Psoas muscle (tissue), 8 donors: Measurements from ENCODE around the gene PSTK. TPM values are rescaled to one million over a fixed set of nuclear protein-coding genes. Genes with fewer than 3 reads are reported as not detected.
A peak's percentile ranks its signal among the peaks of the same experiment; 100 is the strongest.

Source experiments
- ATAC-seq, 4 donors: fragments of 200-7000 bp; cut with Tn5 transposase; one replicate each; pipeline ENCODE4 v1.9.1; 2020; ENCODE audit warnings: moderate library complexity in 3 of 4, mild to moderate bottlenecking in 2 of 4
- DNase-seq, 2 donors: peaks; one replicate each; pipeline ENCODE4 v3.0.0-alpha.2; 2020
- H3K27ac ChIP-seq: fragments of 200-600 bp; one replicate; pipeline ENCODE4 v1.8.0; 2022
- H3K27me3 ChIP-seq, 3 donors: fragments of 200-600 bp in 1 of 3; one replicate each; pipeline versions ENCODE4 v1.6.1 to v1.8.0; 2013 to 2022; ENCODE audit warnings: low read length in 2 of 3, mild to moderate bottlenecking in 2 of 3, moderate library complexity in 1 of 3; ENCODE audit not compliant: insufficient read depth in 3 of 3
- H3K36me3 ChIP-seq, 2 donors: fragments of 200-600 bp in 1 of 2; one replicate each; pipeline versions ENCODE4 v1.6.1 to v1.8.0; 2013 to 2022; ENCODE audit warnings: low read depth in 1 of 2, mild to moderate bottlenecking in 1 of 2, moderate library complexity in 1 of 2; ENCODE audit not compliant: insufficient read depth in 1 of 2
- H3K4me1 ChIP-seq: fragments of 200-600 bp; one replicate; pipeline ENCODE4 v1.8.0; 2022
- H3K4me3 ChIP-seq: fragments of 200-600 bp; one replicate; pipeline ENCODE4 v1.8.0; 2022; ENCODE audit warnings: mild to moderate bottlenecking
- H3K9me3 ChIP-seq: fragments of 200-600 bp; one replicate; pipeline ENCODE4 v1.8.0; 2022
- WGBS, 3 donors: extraction: QIAGEN DNeasy Blood & Tissue Kit; methylation state at CpG; one replicate each; pipeline versions ENCODE4 v1.1.6 to v1.1.7; 2013; 5-methylcytosine and 5-hydroxymethylcytosine counted together
- intact Hi-C, 2 donors: fragments of 100-400 bp; cut with DNase I; formaldehyde crosslinking; loops; one replicate each; pipeline versions ENCODE4 v1.11.0 to v1.14.2; 2022
- polyA plus RNA-seq, 3 donors: library from polyadenylated mRNA; stranded (reverse); fragments of 200-250 nt; gene quantifications; one replicate each; pipeline ENCODE4 v1.2.3, GENCODE V29; 2013
- total RNA-seq, 4 donors: library from RNA; stranded (reverse); fragmentation: NEBNext Ultra II Directional in 2 of 4; extraction: Animal tissue kit (Norgen Biotek cat#: 25700) in 2 of 4; gene quantifications; one replicate each; pipeline versions ENCODE4 v1.2.1 to v1.2.4, GENCODE V29; 2021 to 2023
- TF ChIP-seq, protein P1 (sequence below): fragments of 200-600 bp; IDR thresholded peaks from one replicate; pipeline ENCODE4 v1.8.0; 2022; ENCODE audit warnings: antibody characterized with exemption
- donor health status: healthy with polysubstance abuse.
- donor health status: DM: no; HTN: no; CAD: no; lungs with moderate emphysema.
- donor health status: Bipolar disorder and iron deficiency.
- donor health status: healthy.
- donor health status: DM: yes; HTN: yes; CAD: no.
- donor health status: DM: no; HTN: no; CAD: no.
- donor health status: DM: no; HTN: no; CAD: no.
- donor health status: DM: yes; HTN: yes; CAD: no.

PSTK gene
- total and polyA plus RNA-seq, 7 donors: 3.3 to 8.3 (median 5.2) TPM

- no peak overlapping the region for H3K27ac ChIP-seq
- ATAC-seq: peak; percentile 35 to 81 (median 56)
- no peaks in the 10 kb centered on the region for H3K9me3 ChIP-seq
- 56 to 58% (median 57%) methylated on average over 18 of the region's 18 CpGs for WGBS, 3 donors
- H3K4me3 ChIP-seq: no peak overlapping the region
- H3K36me3 ChIP-seq: peaks cover 2 to 54% of the 10 kb centered on the region in 2 donors
- intact Hi-C loops: no loop called here
- H3K27me3 ChIP-seq: no peaks in the 10 kb centered on the region
- TF ChIP-seq, protein P1, sequence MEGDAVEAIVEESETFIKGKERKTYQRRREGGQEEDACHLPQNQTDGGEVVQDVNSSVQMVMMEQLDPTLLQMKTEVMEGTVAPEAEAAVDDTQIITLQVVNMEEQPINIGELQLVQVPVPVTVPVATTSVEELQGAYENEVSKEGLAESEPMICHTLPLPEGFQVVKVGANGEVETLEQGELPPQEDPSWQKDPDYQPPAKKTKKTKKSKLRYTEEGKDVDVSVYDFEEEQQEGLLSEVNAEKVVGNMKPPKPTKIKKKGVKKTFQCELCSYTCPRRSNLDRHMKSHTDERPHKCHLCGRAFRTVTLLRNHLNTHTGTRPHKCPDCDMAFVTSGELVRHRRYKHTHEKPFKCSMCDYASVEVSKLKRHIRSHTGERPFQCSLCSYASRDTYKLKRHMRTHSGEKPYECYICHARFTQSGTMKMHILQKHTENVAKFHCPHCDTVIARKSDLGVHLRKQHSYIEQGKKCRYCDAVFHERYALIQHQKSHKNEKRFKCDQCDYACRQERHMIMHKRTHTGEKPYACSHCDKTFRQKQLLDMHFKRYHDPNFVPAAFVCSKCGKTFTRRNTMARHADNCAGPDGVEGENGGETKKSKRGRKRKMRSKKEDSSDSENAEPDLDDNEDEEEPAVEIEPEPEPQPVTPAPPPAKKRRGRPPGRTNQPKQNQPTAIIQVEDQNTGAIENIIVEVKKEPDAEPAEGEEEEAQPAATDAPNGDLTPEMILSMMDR: no peak
- DNase-seq: no peak
- no peaks in the 10 kb centered on the region for H3K4me1 ChIP-seq
Measured at GRCh38 chr10:123038782-123039631, 58.8 kb downstream of the PSTK start.

DNA sequence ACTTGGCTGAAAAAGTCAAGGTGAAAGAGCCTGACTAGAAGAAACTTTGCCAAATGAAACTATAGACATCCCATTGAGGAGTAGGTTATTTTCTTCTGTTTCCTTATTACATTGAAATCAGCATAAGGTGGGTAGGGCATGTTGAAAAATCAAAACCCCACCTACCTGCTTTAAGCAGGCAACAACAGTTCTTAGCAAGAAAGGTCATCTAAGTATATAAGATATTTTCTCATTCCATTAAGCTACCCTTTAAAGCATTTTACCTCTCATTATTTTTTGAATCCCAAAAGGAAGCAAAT, 59.4 kb downstream of the PSTK start:
- no peaks in the 10 kb centered on the region for H3K9me3 ChIP-seq
- DNase-seq (no peak), ATAC-seq (no peak)
- intact Hi-C loops: no loop called here
- TF ChIP-seq, protein P1: no peak
- H3K27me3 ChIP-seq: no peaks in the 10 kb centered on the region
- peaks cover 2 to 57% of the 10 kb centered on the region in 2 donors for H3K36me3 ChIP-seq
- no peaks in the 10 kb centered on the region for H3K4me1 ChIP-seq
- no peak overlapping the region for H3K4me3 ChIP-seq
- no peak overlapping the region for H3K27ac ChIP-seq

Other genes starting within 250 kb of the PSTK start
- gene CUZD1, start 134.5 kb upstream of the PSTK start, total RNA-seq: under 1 TPM in 3 of 4 donors, not detected in 1; 0.10 to 0.19 (median 0.15) TPM
- under 1 TPM; 0.17 to 0.35 (median 0.25) TPM for gene CUZD1, start 134.5 kb upstream of the PSTK start, polyA plus RNA-seq
- gene FAM24B, start 100.8 kb upstream of the PSTK start, total RNA-seq: under 1 TPM in 3 of 4 donors, not detected in 1; 0.74 to 0.97 (median 0.90) TPM
- 1 to 10 TPM in 1 of 3 donors, under 1 TPM in 2; 0.46 to 1.1 (median 0.97) TPM for gene FAM24B, start 100.8 kb upstream of the PSTK start, polyA plus RNA-seq
- not detected for gene FAM24A, start 69.8 kb upstream of the PSTK start, total RNA-seq
- not detected for gene FAM24A, start 69.8 kb upstream of the PSTK start, polyA plus RNA-seq
- gene C10orf88, start 26.2 kb upstream of the PSTK start, total RNA-seq: 1 to 10 TPM; 4.3 to 8.3 (median 6.8) TPM
- gene C10orf88, start 26.2 kb upstream of the PSTK start, polyA plus RNA-seq: 1 to 10 TPM; 4.1 to 9.5 (median 6.3) TPM
- gene IKZF5, start 28.4 kb downstream of the PSTK start, total RNA-seq: 10 to 100 TPM; 10.5 to 18.6 (median 11.9) TPM
- gene IKZF5, start 28.4 kb downstream of the PSTK start, polyA plus RNA-seq: 10 to 100 TPM in 1 of 3 donors, 1 to 10 TPM in 2; 4.9 to 20.1 (median 6.1) TPM
- 10 to 100 TPM; 37.4 to 50.1 (median 43.5) TPM for gene ACADSB, start 28.6 kb downstream of the PSTK start, total RNA-seq
- gene ACADSB, start 28.6 kb downstream of the PSTK start, polyA plus RNA-seq: 10 to 100 TPM in 2 of 3 donors, 1 to 10 TPM in 1; 9.8 to 21.7 (median 12.9) TPM
- not detected for gene HMX3, start 155.6 kb downstream of the PSTK start, total RNA-seq
- not detected for gene HMX3, start 155.6 kb downstream of the PSTK start, polyA plus RNA-seq
- gene HMX2, start 167.7 kb downstream of the PSTK start, total RNA-seq: not detected
- gene HMX2, start 167.7 kb downstream of the PSTK start, polyA plus RNA-seq: not detected
- 10 to 100 TPM; 28.6 to 35.3 (median 31.2) TPM for gene BUB3, start 174.0 kb downstream of the PSTK start, total RNA-seq
- gene BUB3, start 174.0 kb downstream of the PSTK start, polyA plus RNA-seq: 10 to 100 TPM; 32.9 to 67.3 (median 49.1) TPM